Measurements from ENCODE around the gene MIGA1.
A peak's percentile ranks its signal among the peaks of the same experiment; 100 is the strongest.
"Not testable (repeated sequence)": the region's sequence is repeated elsewhere in the genome, so short reads cannot be mapped to it uniquely, and the experiment has no call there.

The MIGA1 gene

GRCh38 chr1:77779529-77780281 is at the start of gene MIGA1:
Gene MIGA1 (plus strand): TSS chr1:77779649. CDS start chr1:77783253, 3,604 bp downstream.
- peak; percentile 74 to 77 for DNase-seq (ENCODE audit: low read depth in 2 of 2)

- DNase-seq (ENCODE audit: low read depth in 2 of 2): no peak
Observed at GRCh38 chr1:77732090-77732489, 47.4 kb upstream of the MIGA1 start.

GRCh38 chr1:77739235-77739634 is 40.2 kb upstream of the MIGA1 start:
- no peak for DNase-seq (ENCODE audit: low read depth in 2 of 2)

- DNase-seq (ENCODE audit: low read depth in 2 of 2): no peak
Observed at GRCh38 chr1:77741316-77741715, 38.1 kb upstream of the MIGA1 start.

- DNase-seq (ENCODE audit: low read depth in 2 of 2): no peak
Observed at GRCh38 chr1:77742011-77742555, 37.4 kb upstream of the MIGA1 start.

- no peak for DNase-seq (ENCODE audit: low read depth in 2 of 2)
Observed at GRCh38 chr1:77744576-77744975, 34.9 kb upstream of the MIGA1 start.

- not testable (repeated sequence) for DNase-seq (ENCODE audit: low read depth in 2 of 2)
Observed at GRCh38 chr1:77749489-77749888, 30.0 kb upstream of the MIGA1 start.

GRCh38 chr1:77756052-77756754 is 23.2 kb upstream of the MIGA1 start:
- DNase-seq (ENCODE audit: low read depth in 2 of 2): no peak

GRCh38 chr1:77757066-77757584 is 22.3 kb upstream of the MIGA1 start:
- no peak for DNase-seq (ENCODE audit: low read depth in 2 of 2)

- no peak for DNase-seq (ENCODE audit: low read depth in 2 of 2)
Observed at GRCh38 chr1:77757603-77758002, 21.8 kb upstream of the MIGA1 start.

GRCh38 chr1:77759071-77760028 is 20.1 kb upstream of the MIGA1 start, which contains the start of gene USP33:
Gene USP33 (minus strand): TSS chr1:77759852. CDS start chr1:77741697, 18,155 bp downstream.
- DNase-seq (ENCODE audit: low read depth in 2 of 2): peak; percentile 48 to 53

GRCh38 chr1:77762072-77762476 is 17.4 kb upstream of the MIGA1 start:
- peak in 1 of 2 experiments; percentile 42 for DNase-seq (ENCODE audit: low read depth in 2 of 2)

- no peak for DNase-seq (ENCODE audit: low read depth in 2 of 2)
Observed at GRCh38 chr1:77768006-77768405, 11.4 kb upstream of the MIGA1 start.

- DNase-seq (ENCODE audit: low read depth in 2 of 2): no peak
Observed at GRCh38 chr1:77776007-77776700, 3.3 kb upstream of the MIGA1 start.

- no peak for DNase-seq (ENCODE audit: low read depth in 2 of 2)
Observed at GRCh38 chr1:77781683-77782082, 2.2 kb downstream of the MIGA1 start.

- DNase-seq (ENCODE audit: low read depth in 2 of 2): no peak
Observed at GRCh38 chr1:77783141-77783540, 3.7 kb downstream of the MIGA1 start.

GRCh38 chr1:77786093-77786741 is 6.8 kb downstream of the MIGA1 start:
- not testable (repeated sequence) for DNase-seq (ENCODE audit: low read depth in 2 of 2)

GRCh38 chr1:77794550-77794949 is 15.1 kb downstream of the MIGA1 start:
- no peak for DNase-seq (ENCODE audit: low read depth in 2 of 2)

- no peak for DNase-seq (ENCODE audit: low read depth in 2 of 2)
Observed at GRCh38 chr1:77796695-77797405, 17.4 kb downstream of the MIGA1 start.

- DNase-seq (ENCODE audit: low read depth in 2 of 2): no peak
Observed at GRCh38 chr1:77797991-77798390, 18.5 kb downstream of the MIGA1 start.

Data from fibroblast of skin of left quadriceps (primary cell).